Psoas muscle (tissue), 8 donors: ENCODE measurements around the gene RNF17. TPM values are rescaled to one million over a fixed set of nuclear protein-coding genes. Genes with fewer than 3 reads are reported as not detected.

ENCODE experiments used
- ATAC-seq, 4 donors: fragments of 200-7000 bp; cut with Tn5 transposase; one replicate each; pipeline ENCODE4 v1.9.1; 2020; ENCODE audit warnings: moderate library complexity in 3 of 4, mild to moderate bottlenecking in 2 of 4
- DNase-seq, 2 donors: peaks; one replicate each; pipeline ENCODE4 v3.0.0-alpha.2; 2020
- H3K27ac ChIP-seq: fragments of 200-600 bp; one replicate; pipeline ENCODE4 v1.8.0; 2022
- H3K27me3 ChIP-seq, 3 donors: fragments of 200-600 bp in 1 of 3; one replicate each; pipeline versions ENCODE4 v1.6.1 to v1.8.0; 2013 to 2022; ENCODE audit warnings: low read length in 2 of 3, mild to moderate bottlenecking in 2 of 3, moderate library complexity in 1 of 3; ENCODE audit not compliant: insufficient read depth in 3 of 3
- H3K36me3 ChIP-seq, 2 donors: fragments of 200-600 bp in 1 of 2; one replicate each; pipeline versions ENCODE4 v1.6.1 to v1.8.0; 2013 to 2022; ENCODE audit warnings: low read depth in 1 of 2, mild to moderate bottlenecking in 1 of 2, moderate library complexity in 1 of 2; ENCODE audit not compliant: insufficient read depth in 1 of 2
- H3K4me1 ChIP-seq: fragments of 200-600 bp; one replicate; pipeline ENCODE4 v1.8.0; 2022
- H3K4me3 ChIP-seq: fragments of 200-600 bp; one replicate; pipeline ENCODE4 v1.8.0; 2022; ENCODE audit warnings: mild to moderate bottlenecking
- H3K9me3 ChIP-seq: fragments of 200-600 bp; one replicate; pipeline ENCODE4 v1.8.0; 2022
- CTCF ChIP-seq: fragments of 200-600 bp; IDR thresholded peaks from one replicate; pipeline ENCODE4 v1.8.0; 2022; ENCODE audit warnings: antibody characterized with exemption
- WGBS, 3 donors: extraction: QIAGEN DNeasy Blood & Tissue Kit; methylation state at CpG; one replicate each; pipeline versions ENCODE4 v1.1.6 to v1.1.7; 2013; 5-methylcytosine and 5-hydroxymethylcytosine counted together
- intact Hi-C, 2 donors: fragments of 100-400 bp; cut with DNase I; formaldehyde crosslinking; loops; one replicate each; pipeline versions ENCODE4 v1.11.0 to v1.14.2; 2022
- polyA plus RNA-seq, 3 donors: library from polyadenylated mRNA; stranded (reverse); fragments of 200-250 nt; gene quantifications; one replicate each; pipeline ENCODE4 v1.2.3, GENCODE V29; 2013
- total RNA-seq, 4 donors: library from RNA; stranded (reverse); fragmentation: NEBNext Ultra II Directional in 2 of 4; extraction: Animal tissue kit (Norgen Biotek cat#: 25700) in 2 of 4; gene quantifications; one replicate each; pipeline versions ENCODE4 v1.2.1 to v1.2.4, GENCODE V29; 2021 to 2023
- donor health status: healthy with polysubstance abuse.
- donor health status: DM: no; HTN: no; CAD: no; lungs with moderate emphysema.
- donor health status: Bipolar disorder and iron deficiency.
- donor health status: healthy.
- donor health status: DM: yes; HTN: yes; CAD: no.
- donor health status: DM: no; HTN: no; CAD: no.
- donor health status: DM: no; HTN: no; CAD: no.
- donor health status: DM: yes; HTN: yes; CAD: no.

RNF17 gene
- total and polyA plus RNA-seq, 7 donors: 0.05 to 0.60 TPM; not detected in 5

GRCh38 chr13:24764276-24764630 is 284 bp downstream of the RNF17 start:
- Histone ChIP-seq H3K36me3 (no peaks in the 10 kb centered on the region), H3K4me3 (no peak overlapping the region), H3K9me3 (peaks cover 6% of the 10 kb centered on the region), H3K4me1 (no peaks in the 10 kb centered on the region), H3K27ac (no peak overlapping the region), H3K27me3 (peaks cover 0 to 2% (median 0%) of the 10 kb centered on the region in 3 donors)
- DNase-seq: no peak
- 96 to 98% (median 97%) methylated on average over 15 of the region's 15 CpGs for WGBS, 3 donors
- intact Hi-C loops: no loop called here
- peak in 1 of 4 donors; percentile 33 for ATAC-seq
- TF ChIP-seq CTCF: no peak

DNA sequence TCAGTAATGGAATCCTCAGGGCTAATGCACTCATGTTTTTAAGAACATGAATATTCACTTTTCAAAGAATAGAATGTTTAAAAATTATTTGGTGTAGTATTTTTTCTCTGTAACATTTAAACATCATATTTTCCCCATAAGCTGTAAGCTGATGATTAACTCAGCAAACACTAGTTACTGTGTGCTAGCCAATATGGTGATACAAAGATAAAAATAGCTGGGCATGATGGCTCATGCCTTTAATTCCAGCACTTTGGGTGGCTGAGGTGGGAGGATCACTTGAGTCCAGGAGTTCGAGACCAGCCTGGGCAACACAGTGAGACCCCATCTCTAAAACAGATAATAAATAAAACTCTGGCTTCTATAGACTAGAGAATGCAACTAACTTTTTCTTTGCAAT is 13.2 kb downstream of the RNF17 start:
- ATAC-seq (no peak), DNase-seq (no peak)
- intact Hi-C loops: no loop called here
- 87 to 96% (median 88%) methylated on average over 1 of the region's 1 CpG for WGBS, 3 donors
- no peaks in the 10 kb centered on the region for H3K9me3 ChIP-seq
- H3K4me3 ChIP-seq: no peak overlapping the region
- H3K27me3 ChIP-seq: no peaks in the 10 kb centered on the region
- no peak for TF ChIP-seq CTCF
- no peaks in the 10 kb centered on the region for H3K36me3 ChIP-seq
- H3K27ac ChIP-seq: no peak overlapping the region
- no peaks in the 10 kb centered on the region for H3K4me1 ChIP-seq

- Histone ChIP-seq H3K36me3 (no peaks in the 10 kb centered on the region), H3K27ac (no peak overlapping the region), H3K4me3 (no peak overlapping the region), H3K27me3 (no peaks in the 10 kb centered on the region), H3K9me3 (peaks cover 13% of the 10 kb centered on the region), H3K4me1 (no peaks in the 10 kb centered on the region)
- ATAC-seq (no peak), DNase-seq (no peak)
- intact Hi-C loops: no loop called here
- 35 to 49% (median 39%) methylated on average over 1 of the region's 1 CpG for WGBS, 3 donors
- TF ChIP-seq CTCF: no peak
These were observed 20.4 kb downstream of the RNF17 start for GRCh38 chr13:24784319-24784718.

DNA sequence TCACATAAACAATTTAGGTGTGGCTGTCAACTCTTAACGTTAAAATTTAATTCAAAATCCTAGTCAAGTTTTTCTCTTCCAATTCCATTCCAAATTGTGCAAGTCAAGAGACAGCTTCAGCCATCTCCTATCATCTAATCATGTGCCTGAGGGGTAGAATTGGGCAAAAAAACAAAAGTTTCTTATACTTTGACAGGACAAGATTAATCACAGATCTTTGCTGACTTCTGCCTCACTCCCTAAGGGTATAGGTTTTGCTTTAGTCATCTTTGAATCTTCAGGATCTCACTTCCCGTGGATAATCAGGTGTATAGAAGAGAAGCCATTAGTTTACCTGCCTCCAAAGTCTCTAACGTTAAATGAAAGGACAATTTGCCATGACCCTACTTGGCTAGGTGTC is 24.6 kb downstream of the RNF17 start:
- Histone ChIP-seq H3K4me3 (no peak overlapping the region), H3K27ac (no peak overlapping the region), H3K36me3 (no peaks in the 10 kb centered on the region), H3K4me1 (no peaks in the 10 kb centered on the region), H3K9me3 (peaks cover 6% of the 10 kb centered on the region), H3K27me3 (no peaks in the 10 kb centered on the region)
- no peak for DNase-seq
- 60 to 63% (median 61%) methylated on average over 3 of the region's 3 CpGs for WGBS, 3 donors
- intact Hi-C loops: no loop called here
- no peak for ATAC-seq
- TF ChIP-seq CTCF: no peak

DNA sequence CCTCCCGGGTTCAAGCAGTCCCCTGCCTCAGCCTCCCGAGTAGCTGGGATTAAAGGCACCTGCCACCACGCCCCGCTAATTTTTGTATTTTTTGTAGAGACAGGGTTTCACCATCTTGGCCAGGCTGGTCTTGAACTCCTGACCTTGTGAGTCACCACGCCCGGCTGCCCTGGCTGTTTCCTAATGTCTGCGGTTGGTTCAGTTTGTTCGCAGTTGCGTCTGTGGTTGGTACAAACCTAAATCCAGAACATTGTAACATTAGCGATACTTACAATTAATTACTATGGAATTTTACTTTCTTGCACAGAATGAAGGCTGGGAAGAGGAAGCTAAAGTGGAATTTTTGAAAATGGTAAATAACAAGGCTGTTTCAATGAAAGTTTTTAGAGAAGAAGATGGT is 38.1 kb downstream of the RNF17 start:
- Histone ChIP-seq H3K4me3 (no peak overlapping the region), H3K27ac (no peak overlapping the region), H3K9me3 (no peaks in the 10 kb centered on the region), H3K36me3 (no peaks in the 10 kb centered on the region), H3K27me3 (no peaks in the 10 kb centered on the region), H3K4me1 (no peaks in the 10 kb centered on the region)
- WGBS, 3 donors: 71 to 81% (median 76%) methylated on average over 10 of the region's 10 CpGs
- TF ChIP-seq CTCF: no peak
- intact Hi-C loops: no loop called here
- ATAC-seq (no peak), DNase-seq (no peak)
